Measurements from ENCODE around the gene B4GALT3.

DNA sequence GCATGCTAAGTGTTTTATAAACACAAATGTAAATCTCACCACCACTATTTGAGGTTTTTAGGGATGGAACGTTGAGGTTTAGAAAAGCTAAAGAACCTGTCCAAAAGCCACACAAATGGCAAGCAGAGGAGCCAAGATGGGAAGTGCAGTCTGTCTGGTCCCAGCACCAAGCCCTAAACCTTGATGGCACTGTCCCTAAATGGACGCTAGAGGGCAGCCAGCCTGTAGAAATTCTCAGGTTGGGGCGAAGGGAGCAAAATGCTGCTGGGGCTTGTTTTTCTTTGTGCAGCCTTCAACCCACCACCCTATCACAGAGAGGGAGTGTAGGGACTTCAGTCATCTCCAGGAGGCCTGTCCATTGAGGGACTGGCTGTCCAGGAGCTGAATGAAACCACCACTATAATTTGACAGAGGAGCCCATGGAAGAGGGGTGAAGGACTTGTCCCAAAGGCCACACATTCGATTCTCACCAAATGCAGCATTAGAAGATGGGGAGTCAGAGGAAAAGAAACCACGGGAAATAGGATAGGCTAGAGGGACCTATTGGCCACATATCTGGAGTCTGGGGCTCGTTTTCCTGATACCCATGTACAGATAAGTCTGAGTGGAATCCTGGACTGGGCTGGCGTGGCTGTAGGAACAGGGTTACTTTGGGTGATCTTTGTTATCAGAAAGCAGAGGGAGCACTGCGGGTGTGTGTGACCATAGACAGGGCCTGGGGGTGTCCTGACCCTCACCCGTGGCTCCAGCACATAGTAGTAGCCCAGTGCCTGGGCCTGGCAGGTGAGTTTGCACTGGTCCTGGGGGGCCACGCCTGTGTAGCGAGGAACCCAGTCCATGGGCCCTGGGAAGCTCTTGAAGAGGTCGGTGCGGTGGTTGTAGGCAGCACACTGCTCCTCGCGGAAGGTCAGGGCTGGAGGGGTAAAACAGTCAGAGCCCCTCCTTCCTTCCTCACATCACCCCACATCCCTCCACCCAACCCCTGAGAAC is 15.5 kb upstream of the B4GALT3 start:
- TF ChIP-seq EZH2phosphoT487 (IDR thresholded peaks at IDR 0.05; ENCODE audit: borderline replicate concordance, low read depth, low read length), result no peak
- TF ChIP-seq, protein P1, sequence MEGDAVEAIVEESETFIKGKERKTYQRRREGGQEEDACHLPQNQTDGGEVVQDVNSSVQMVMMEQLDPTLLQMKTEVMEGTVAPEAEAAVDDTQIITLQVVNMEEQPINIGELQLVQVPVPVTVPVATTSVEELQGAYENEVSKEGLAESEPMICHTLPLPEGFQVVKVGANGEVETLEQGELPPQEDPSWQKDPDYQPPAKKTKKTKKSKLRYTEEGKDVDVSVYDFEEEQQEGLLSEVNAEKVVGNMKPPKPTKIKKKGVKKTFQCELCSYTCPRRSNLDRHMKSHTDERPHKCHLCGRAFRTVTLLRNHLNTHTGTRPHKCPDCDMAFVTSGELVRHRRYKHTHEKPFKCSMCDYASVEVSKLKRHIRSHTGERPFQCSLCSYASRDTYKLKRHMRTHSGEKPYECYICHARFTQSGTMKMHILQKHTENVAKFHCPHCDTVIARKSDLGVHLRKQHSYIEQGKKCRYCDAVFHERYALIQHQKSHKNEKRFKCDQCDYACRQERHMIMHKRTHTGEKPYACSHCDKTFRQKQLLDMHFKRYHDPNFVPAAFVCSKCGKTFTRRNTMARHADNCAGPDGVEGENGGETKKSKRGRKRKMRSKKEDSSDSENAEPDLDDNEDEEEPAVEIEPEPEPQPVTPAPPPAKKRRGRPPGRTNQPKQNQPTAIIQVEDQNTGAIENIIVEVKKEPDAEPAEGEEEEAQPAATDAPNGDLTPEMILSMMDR (conservative IDR thresholded peaks at IDR 0.05; ENCODE audit: low read length), result peak; percentile 96

Data from OCI-LY7 (cell line).